Adrenal gland (tissue), 5 donors: ENCODE data around the gene PDZRN3.

Experiments
- CTCF ChIP-seq, 6 experiments: fragments of 450-650 bp in 4 of 6; fragments of 200-600 bp in 2 of 6; sonication (generic) in 1 of 6; IDR thresholded peaks; 1 replicate in 5 of 6; 2 replicates in 1 of 6; pipeline versions ENCODE4 v1.5.1 to v1.8.0; 2016 to 2021; ENCODE audit warnings: antibody characterized with exemption in 6 of 6, mild to moderate bottlenecking in 2 of 6, moderate library complexity in 1 of 6
- POLR2A ChIP-seq, 2 donors: fragments of 450-650 bp; IDR thresholded peaks; one replicate each; pipeline ENCODE4 v1.6.1; 2017; ENCODE audit warnings: antibody characterized with exemption in 2 of 2, mild to moderate bottlenecking in 2 of 2, moderate library complexity in 1 of 2
- donor health status: DM: no; HTN: no; CAD: no.

- TF ChIP-seq CTCF (IDR thresholded peaks at IDR 0.05) (no peak), POLR2A (IDR thresholded peaks at IDR 0.05) (no peak)
Observed at GRCh38 chr3:73549051-73549600, 75.6 kb downstream of the PDZRN3 start.
